NCI-H226 (cell line): ENCODE results near the gene MYBPH.

ENCODE experiments used
- DNase-seq: peaks from one replicate; pipeline ENCODE4 v3.0.0-alpha.2; 2015

MYBPH gene

DNA sequence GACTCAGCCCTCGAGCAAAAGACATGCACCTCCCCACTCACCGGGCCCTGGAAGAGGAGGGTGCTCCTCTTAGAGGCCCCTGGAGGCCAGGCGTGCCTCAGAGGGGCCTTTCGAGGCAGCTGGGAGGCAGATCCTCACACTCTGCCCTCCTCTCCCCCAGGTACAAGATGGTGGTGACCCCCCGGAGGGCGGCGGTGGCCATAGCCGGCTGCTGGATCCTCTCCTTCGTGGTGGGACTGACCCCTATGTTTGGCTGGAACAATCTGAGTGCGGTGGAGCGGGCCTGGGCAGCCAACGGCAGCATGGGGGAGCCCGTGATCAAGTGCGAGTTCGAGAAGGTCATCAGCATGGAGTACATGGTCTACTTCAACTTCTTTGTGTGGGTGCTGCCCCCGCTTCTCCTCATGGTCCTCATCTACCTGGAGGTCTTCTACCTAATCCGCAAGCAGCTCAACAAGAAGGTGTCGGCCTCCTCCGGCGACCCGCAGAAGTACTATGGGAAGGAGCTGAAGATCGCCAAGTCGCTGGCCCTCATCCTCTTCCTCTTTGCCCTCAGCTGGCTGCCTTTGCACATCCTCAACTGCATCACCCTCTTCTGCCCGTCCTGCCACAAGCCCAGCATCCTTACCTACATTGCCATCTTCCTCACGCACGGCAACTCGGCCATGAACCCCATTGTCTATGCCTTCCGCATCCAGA, 10.4 kb downstream of the MYBPH start:
- no peak for DNase-seq

DNA sequence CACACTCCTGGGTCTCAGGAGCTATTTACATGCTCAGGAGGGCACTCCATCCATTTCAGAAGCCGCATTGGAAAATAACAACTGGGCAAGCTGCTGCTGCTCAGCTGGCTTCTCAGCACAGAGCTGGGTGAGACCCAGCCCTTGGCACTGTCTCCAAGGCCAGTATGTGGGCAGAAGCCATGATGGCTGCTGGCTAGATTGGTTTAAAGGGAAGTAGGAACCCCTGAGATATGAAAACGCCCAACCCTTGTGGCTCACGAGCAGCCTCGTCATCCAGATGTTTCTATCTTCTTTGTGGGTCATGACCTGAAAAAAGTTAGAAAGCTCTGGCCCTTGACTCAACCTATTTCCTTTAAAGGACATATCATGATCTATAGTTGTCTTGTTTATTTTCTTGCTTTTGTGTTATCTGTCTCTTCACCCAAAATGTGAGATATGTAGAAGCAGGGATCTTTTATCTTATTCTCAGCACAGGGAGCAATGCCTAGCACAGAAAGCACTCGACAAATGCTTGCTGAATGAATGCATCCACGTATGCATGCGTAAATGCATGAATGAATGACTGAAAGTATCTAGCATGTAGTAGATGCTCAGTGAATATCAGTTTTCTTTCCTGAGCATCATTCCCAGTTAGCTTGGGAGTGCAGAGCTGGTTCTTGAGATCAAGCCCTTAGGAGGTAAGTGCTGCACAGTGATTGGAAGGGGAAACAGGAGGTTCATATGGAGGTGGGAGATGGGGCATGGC, 11.6 kb downstream of the MYBPH start:
- no peak for DNase-seq

DNA sequence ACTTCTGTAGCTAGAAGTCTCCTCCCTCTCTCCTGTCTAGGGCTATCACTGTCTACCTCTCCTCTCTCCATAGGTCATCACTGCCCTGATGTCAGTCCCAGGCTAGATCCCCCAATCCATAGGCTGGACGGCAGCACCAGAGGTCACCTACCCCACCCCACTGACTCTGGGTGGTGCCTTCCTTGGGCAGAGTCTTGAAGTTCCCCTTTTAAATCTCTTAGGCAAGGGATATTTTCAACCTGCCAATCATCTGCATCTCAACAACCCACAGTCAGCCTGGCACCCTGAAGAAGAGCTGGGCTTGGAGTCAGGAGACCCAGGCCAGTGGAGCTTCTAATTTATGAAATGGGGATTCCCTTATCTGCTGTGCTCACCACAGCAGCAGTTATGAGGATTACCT, 13.2 kb downstream of the MYBPH start:
- no peak for DNase-seq

DNA sequence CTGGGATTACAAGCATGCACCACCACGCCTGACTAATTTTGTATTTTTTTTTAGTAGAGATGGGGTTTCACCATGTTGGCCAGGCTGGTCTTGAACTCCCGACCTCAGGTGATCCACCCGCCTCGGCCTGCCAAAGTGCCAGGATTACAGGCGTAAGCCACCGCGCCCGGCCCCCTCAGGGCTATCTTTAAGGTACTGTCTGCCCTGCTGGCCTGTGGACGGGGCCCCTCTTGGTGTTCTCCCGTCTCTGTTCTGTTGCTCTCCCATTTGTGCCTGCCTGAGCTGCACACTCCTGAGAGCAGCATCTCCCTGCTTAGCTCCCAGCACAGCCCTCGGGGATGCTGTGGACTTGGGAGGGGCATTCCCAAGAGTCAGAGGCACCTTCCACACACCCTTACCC, 13.9 kb downstream of the MYBPH start:
- DNase-seq = no peak

DNA sequence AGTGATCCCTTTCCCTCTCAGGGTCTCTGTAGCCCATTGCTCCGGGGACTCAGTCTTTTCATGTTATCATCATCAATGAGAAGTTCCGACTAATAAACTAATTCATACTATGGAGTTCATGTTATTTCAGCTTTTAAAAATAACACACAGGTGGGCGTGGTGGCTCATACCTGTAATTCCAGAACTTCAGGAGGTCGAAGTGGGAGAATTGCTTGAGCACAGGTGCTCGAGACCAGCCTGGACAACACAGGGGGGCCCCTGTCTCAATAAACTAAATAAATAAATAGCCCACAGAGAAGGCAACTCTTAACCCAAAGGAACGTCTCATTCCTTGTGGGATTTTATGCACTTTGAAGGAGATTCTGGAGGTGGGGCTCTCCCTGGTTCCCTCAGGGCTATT, 14.5 kb downstream of the MYBPH start:
- DNase-seq = no peak

DNA sequence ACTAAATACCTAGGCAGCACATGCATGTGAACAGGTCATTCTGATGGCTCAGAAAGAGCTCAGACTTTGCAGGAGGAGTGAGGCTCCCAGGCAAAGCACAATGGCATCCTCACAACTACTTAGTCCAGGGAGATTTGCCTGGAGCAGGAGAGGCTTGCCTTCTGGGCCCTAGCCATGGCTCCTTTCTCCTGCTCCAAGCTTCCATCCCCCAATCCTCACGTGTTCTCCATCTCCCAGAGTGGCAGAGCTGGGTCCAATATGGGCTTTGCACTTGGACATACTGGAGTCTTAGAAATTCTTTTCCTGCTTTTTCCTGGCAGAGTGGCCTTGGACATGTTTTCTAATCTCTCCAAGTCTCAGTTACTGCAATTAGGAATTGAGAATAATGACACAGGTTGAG, 15.8 kb downstream of the MYBPH start:
- DNase-seq = no peak

DNA sequence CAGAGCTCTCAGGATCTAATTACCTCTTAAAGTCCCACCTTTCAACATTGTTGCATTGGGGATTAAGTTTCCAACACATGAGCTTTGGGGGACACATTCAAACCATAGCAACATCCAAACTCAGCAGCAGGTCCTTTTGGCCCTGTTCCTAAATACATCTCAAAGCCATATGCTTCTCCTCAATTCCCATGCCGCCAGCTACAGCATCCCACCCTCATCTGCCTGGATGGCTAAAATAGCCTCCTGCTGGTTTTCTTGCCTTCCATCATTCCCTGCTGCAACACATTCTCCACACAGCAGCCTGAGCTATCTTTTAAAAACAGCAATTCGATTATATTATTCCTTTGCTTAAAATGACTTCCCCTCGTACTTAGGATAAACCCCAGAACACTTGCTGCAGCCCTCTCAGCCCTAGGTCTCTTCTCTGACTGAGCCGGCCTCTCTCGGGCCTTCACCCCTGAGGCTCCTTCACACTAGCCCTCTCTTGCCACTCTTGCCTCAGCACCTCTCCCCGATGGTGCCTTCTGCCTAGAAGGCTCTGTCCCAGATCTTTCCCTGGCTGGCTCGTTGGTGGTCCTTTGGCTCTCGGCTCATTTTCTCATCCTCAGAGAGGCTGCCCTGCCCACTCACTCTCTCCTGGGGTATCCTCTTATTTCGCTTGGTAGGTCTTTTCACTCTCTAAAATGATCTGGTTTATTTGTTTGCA, 16.5 kb downstream of the MYBPH start:
- DNase-seq = no peak

DNA sequence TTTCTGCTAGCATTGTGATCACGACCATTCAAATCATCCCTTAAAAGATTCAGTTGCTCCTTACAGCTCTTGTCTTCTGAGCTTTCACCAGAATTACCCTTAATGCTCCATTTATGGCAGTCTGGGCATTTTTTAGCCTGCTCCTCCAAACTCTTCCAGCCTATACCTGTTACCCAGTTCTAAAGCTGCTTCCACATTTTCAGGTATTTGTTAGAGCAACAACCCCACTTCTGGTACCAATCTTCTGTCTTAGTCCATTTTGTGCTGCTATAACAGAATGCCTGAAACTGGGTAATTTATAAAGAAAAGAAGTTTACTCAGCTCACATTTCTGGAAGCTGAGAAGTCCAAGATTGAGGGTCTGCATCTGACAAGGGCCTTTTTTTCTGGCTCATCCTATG, 17.2 kb downstream of the MYBPH start:
- no peak for DNase-seq

DNA sequence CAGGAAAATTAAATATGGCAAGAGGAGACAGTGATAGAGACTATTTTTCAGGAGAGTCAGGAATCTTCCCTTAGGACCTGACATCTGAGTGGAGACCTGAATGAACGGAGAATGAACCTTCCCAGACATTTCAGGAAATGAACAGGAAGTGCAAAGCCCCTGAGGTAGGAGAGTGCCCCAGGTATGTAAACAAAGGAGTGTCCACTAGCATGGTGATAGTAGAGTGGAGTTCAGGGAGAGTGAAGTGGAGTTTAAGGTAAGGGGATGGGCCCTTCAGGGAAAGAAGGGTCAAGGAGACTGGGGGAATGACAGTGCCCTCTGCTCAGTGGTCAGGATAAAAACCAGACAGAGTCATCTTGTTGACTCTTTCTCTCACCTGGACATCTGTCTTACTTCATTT, 19.3 kb downstream of the MYBPH start:
- DNase-seq = no peak

DNA sequence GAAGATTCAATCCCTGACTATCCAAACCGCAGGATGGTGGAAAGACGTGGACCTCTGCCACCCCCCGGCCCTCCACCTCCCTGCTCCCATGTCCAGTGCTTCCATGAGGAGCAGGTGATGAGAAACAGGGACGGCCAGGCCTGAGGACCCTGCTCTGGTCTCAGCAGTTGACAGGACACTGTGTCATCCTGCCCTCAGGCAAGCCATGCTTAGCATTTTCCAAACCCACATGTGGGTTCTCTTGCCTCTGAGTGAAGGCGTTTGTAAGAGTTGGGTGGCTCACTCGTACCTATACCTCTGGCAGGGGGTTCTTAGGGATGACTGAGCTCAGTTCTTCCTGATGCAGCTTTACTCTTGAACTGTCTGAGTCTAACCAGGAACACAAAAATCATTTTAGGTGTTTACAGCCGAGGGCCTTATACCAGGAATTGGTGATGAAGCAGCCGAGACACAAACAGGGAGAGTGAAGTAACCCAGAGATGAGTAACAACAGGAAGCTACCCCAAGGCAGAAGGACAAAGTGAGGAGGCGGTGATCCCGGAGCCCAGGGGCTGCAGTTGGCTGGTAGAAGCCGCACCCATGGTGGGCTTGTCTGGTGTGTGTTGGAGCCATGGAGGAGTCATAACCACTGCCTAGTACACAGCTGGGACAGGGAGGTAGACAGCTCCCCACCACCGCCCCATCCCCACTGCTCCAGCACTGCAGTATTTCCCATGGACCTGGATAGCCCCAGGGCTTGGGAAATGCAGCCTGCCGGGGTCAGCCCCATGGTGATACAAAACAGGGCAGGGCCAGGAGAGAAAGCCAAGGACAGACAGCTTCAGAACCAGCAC, 21.4 kb downstream of the MYBPH start:
- peak; percentile 50 for DNase-seq

DNA sequence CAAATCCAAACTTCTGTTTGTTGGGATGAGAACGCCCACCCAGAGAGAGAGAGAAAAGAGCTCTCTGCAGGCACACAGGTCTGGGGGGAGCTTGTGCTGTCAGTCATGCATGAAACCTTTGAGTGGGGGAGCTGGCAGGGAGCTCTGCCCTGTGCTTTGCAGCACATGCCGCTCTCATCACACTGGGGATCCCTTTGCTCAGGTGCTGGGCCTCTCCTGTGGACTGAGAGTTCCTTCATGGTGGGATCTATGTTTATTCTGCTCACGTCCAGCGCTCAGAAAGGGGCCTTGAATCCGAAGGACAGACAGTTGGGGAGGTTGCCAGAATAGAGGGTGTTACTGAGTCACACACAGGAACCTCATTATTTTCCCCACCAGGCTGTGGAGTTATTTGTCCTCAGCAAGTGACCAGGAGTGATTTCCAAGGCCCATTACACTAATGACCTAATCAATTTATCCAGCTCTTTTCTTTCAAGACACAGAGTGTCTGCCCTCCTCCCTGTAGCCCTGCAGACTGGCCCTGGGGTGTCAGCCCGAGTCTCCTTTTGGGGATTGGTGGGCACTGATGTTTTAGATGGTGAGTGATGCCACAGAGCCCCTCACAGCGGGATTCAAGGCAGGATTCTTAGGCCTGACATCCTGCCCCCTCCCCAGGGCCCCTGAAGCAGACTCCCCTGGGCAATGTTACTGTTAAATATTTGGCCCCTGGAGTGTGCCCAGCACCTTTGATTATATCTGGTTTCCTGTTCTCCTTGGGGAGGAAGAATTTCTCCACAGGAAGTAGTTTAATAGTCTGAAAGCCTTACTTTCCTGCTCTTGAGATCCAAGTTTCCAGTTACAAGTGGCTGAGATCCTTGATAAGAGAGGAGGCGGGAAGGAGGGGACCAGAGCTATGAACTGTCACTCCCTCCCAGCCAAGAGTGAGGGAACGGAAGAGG, 22.3 kb downstream of the MYBPH start:
- DNase-seq = peak; percentile 40

DNA sequence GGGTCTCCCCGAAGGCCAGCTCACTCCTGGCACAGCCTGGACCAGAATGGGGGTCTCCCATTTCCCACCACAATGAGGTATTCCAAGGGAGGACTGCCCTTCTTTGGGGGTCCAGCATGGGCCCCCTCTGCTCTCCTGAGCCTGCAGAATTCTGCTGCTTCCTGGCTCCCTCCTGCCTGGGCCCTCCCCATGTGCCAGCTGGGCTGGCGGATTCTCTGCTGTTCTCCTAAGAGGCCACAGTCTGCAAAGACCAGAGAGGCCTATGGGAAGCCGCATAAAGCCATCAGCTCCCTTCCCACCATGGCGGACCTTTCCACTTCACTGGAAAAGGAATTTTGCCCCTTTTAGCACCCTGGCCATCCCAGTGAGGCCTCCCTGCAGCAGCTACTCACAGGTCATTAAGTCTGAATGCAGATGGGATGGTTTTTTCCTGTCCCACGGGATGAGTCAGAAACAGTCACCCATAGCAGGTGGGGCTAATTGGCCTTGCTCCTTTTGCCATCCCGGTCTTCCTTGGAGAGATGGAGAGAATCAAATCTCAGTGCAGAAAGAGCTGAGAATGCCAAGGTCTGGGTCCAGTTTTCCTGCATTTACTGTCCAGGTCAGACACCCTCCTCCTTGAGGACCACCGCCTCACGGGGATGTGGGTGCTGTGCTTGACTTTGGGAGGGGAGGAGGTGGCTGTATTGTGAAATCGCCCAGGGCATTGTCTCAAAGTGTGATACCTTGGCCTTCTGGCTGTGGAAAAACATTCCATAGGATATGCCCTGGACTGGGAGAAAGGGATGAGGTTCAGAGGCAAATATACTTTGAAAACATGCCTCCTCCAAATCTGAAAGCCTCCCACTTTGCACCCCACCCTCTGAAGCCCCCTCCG, 23.2 kb downstream of the MYBPH start:
- DNase-seq = peak; percentile 82

DNA sequence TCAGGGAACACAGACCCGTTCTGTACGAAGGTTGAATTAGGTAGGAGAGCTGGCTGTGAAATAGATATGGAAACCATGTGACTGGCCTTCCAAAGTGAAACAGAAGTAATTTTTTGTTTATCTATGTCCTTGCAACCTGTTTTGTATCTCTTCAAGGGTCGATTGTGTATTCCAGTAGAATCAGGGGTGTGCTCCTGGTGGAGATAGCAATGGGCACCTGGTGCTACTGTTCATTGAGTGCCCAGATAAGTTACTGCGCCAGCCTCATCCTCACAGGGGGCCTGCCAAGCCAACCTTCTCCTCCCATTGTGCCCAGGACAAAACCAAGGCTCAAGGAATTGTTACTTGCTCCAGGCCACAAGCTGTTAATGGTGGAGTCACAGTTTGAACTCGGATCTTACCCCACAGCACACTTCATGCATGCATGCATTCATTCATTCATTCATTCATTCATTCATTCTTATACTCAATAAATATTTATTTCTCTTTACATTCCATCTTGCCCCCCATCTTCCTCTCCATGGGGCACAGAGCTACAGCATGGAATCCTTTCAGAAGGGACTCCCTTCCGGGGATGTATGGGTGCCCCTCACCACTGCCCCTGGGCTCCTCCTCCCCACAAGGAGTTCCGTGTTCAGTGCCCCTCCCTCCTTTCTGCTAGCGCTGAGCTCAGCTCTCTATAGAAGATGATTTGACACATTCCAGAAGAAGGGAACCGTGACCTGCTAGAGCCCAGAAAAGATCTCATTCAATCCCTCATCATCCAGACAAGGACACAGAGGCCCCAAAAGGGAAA, 24.1 kb downstream of the MYBPH start:
- no peak for DNase-seq

DNA sequence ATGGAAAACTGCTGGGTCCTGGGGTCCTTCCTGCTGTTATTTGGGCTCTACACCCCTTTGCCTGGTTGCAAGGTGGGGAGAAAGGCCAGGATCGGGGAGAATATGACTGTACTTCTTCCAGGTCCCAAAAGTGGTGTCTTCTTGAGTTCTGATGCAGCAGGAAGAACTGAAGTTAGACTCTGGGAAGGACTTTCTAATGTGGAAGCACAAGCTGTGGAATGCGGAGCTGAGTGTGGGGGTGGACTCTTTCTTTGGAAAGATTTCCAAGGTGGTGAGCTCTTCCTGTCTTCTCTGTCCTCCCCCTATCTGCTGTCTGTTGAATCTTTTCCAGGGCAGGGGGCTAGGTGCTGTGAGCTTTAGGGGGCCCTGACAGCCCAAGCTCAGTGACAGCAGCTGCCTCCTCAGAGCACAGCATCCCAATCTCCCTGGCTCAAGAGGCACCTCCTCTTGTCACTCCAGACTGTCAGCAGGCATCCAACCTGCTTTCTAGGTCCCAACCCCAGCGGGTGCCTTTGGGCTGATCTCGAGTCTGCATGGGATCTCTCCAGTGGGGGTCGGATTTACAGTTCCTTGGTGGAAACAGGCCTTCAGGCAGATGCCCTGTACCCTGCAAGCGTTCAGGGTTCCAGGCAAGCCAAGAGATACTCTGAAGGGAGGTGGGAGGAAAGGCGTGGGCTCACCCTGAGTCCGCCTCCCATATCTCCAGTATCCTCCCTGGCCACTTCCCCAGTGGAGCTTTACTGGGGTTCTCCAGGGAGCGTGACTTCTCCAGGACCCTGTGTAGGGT, 24.9 kb downstream of the MYBPH start:
- no peak for DNase-seq

DNA sequence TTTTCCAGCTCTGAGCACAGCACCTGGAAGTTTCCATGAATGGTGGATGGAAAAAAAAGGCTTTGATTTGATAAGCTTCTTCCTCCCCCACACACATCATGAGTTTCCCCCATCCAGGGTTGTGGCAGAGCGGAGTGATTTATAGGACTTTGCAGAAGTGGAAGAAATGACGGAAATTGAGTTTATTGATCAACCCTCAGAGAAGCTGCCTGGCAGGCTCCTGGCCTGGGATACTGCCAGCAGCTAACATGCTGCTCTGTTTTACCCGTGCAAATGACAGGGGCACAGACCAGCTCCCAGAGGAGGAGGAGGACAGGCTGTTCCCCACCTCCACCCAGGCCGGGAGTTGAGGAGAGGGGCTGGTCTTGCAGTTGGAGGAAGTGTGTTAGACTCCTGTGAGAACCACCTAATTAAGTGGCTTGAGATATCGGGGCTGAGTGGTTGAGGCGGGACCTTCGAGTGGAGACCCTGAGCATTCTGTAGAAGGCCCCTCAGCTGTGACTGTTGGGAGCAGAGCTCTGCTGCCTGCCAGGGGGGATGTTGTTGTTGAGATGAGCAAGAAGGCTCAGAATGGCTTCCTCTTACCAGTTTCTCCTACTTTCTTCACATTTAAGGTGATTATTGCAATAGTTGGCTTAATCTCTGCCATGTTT, 26.3 kb downstream of the MYBPH start:
- DNase-seq = no peak

DNA sequence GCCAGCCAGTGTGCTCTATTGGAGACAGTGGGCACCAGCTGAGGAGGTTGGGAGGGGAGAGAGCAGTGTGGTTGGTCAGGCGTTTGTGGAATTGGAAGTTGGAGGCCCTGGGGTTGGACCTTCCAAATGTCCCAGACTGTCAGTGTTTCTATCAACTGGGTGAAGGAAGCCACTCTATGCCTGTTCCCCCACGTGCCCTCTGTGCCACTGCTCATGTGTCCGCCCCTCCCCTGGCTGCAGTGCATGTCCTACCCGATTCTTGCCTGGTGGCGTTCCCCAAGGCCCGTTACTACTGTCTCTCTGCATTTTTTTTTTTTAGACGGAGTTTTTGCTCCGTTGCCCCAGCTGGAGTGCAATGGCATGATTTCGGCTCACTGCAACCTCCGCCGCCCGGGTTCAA, 27.0 kb downstream of the MYBPH start:
- no peak for DNase-seq

DNA sequence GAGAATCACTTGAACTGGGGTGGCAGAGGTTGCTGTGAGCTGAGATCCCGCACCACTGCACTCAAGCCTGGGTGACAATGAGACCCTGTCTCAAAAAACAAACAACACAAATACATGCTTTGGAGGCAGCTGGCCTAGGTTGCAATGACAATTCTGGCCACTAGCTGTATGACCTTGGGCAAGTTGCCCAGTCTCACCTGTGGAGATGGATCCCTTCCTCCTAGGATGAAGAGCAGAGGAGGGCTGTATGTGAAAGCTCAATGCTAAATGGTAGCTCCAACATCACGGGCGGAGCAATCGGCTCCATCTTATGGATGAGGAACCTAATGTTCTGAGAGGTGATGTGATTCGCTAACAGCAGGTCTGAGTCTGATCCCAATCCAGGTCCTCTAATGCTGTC, 27.5 kb downstream of the MYBPH start:
- no peak for DNase-seq

DNA sequence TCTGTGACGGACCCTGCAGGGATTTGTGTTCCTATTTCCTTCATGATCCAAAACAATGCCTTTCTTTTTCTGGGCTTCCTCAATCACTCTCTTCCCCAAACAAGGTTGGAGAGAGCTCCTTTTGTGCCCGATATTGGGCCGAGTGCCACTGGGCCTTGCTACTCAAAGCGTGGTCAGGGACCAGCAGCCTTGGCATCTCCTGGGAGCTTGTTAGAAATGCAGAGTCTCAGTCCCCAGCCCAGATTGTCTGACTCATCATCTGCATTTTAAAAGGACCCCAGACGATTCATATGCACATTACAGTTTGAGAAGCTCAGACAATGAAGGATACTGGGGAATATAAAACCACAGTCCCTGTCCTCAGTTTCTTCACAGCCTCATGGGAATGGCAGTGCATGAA, 28.2 kb downstream of the MYBPH start:
- DNase-seq = no peak

DNA sequence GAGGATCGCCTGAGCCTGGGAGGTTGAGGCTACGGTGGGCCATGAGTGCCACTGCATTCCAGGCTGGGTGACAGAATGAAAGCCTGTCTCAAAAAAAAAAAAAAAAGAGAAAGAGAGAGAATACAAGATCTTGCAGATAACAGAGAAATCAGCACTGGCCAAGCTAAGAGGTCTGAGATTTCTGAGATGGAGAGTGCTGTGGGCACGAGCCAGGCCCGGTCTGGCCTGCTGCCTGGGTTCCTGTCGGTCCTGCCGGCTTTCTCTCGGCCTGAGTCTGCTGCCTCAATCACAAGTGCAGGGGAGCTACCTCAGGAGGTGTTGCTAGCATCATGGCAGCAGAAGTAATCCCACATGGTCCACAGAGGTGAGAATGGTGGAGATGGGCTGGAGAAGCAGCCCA, 29.1 kb downstream of the MYBPH start:
- DNase-seq = no peak
